NCI-H2227 (cell line): ENCODE measurements around the gene FSCN2.

Experiments used
- DNase-seq: peaks from one replicate; lab custom pipeline; 2025; ENCODE audit not compliant: unreplicated experiment; lab: John Stamatoyannopoulos, UW

The FSCN2 gene

DNA sequence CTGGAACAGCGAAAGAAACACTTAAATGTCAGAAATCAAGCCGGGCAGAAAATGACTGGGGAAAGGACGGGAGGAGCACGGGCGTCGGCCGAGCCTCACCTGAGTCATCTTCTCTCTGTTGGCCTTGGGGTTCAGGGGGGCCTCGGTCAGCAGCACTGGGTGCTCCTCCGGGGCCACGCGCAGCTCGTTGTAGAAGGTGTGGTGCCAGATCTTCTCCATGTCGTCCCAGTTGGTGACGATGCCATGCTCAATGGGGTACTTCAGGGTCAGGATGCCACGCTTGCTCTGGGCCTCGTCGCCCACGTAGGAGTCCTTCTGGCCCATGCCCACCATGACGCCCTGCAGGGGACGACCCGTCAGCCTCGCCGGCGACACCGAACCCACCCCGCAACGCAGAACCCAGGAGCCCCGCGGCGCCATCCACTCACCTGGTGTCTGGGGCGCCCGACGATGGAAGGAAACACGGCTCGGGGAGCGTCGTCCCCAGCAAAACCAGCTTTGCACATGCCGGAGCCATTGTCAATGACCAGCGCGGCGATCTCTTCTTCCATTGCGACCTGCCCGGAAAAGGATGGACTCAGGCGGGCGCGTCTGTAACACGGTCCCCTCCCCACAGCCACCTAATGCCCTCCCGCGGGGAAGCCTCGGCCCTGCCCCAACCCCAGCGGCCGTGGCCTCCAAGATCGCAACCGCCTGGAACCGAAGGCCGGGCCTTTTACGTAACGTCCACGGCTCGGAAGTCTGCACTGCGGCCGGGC, 16.2 kb upstream of the FSCN2 start:
- DNase-seq = no peak

DNA sequence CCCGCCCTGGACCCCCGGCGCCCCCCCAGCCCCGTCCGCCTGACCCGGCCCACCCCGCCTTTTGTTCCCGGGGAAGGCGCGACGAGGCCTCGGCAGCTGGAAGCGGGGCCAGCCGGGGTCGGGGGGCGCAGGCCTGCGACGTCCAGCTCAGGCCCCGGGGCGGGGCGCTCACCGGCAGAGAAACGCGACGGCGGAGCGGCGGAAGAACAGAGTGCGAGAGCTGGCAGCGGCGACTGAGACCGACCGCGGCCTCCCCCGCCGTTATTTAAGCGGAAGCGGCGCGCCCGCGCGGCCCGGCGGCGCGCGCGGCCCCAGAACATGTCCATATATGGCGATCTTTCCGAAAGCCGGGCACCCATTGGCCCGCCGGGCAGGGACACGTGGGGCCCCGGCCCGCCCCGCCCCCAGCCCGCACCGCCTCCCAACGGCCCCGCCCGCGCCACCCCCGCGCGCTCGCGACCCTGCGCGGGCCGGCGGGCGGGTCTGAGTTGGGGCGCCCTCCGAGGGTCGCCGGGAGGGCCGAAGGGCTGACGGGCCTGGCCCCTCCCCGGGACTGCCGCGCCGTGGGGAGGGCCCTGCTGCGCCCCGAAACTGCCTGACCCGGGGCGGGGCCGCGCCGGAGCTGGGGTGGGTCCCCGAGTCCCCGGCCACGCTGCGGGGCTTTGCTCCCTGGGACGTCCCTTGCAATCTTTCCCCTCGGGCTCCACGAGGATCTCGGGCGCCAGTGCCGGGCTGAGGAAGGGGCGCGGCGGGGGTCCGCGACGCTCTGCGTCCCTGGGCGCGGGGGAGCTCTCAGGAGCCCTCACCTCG, 15.4 kb upstream of the FSCN2 start, which contains the start of gene ACTG1:
TSS of gene ACTG1 (minus strand) at position 238 of the 810 bp plus-strand sequence. CDS start 445 bp downstream, outside the sequence.
- peak; percentile 95 for DNase-seq

DNA sequence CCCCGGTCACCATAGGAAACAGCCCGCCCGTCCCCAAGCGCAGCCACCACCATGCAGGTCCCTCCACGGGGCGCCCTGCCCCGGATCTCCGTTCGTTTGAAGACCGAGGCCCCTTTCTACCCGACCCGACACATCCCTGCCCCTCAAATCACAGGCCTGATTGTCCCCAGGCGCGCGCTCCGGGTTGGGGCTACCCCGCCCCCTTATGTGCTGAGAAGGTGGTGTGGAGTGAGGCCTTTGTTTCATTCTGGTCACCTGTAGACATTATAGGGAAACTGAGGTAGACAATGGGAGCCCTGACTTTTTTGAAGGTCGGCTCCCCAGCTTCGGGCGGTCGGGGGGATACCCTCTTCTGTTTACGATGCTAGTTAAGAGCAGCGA, 14.8 kb upstream of the FSCN2 start:
- DNase-seq = peak; percentile 80

DNA sequence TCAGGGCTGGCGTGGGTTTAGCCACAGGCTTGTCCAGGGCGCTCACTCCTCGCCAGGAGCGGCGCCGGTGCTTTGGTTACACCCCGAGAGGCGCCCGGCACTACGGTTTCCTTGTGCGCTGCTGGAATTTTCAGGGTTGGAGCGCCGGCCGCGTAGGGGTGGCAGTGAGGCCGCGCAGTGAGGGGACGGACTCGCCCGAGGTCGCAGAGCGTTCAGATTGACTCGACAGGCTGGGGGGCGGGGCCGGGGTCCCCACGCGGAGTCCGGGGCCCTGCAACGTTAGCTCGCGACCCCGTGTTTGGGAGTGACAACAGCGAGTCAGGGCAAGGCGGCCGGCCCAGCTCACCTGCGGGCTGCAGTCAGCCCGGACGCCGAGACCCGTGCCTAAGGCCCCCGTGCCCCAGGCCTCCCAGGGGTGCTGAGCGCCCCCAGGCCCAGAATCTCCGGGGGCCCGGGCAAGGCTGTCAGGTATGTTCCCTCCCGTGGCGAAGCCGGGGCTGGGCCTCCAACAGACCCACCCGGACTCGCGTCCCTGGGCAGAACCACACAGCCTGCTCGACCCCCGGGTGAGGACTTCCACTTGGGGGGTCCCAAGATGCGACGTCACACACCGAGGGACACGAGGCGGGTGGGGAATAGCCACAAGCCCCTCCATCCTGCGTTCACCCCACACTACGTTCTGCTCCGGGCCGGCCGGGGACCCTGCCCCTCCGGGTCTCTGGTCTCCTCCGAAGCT, 14.3 kb upstream of the FSCN2 start:
- peak; percentile 76 for DNase-seq

DNA sequence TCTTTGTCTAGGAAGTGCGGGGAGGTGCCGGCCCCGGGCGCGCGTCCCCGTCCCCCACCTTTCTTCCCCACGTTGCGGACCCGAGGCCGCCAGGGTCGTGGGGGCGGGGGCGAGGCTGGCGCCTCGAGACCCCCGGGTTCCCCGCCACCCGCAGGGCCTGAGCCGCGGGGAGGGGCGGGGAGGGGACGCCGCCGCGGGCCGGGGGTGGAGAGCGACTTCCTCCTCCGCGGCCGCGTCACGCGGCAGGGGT, 13.8 kb upstream of the FSCN2 start:
- DNase-seq = no peak

DNA sequence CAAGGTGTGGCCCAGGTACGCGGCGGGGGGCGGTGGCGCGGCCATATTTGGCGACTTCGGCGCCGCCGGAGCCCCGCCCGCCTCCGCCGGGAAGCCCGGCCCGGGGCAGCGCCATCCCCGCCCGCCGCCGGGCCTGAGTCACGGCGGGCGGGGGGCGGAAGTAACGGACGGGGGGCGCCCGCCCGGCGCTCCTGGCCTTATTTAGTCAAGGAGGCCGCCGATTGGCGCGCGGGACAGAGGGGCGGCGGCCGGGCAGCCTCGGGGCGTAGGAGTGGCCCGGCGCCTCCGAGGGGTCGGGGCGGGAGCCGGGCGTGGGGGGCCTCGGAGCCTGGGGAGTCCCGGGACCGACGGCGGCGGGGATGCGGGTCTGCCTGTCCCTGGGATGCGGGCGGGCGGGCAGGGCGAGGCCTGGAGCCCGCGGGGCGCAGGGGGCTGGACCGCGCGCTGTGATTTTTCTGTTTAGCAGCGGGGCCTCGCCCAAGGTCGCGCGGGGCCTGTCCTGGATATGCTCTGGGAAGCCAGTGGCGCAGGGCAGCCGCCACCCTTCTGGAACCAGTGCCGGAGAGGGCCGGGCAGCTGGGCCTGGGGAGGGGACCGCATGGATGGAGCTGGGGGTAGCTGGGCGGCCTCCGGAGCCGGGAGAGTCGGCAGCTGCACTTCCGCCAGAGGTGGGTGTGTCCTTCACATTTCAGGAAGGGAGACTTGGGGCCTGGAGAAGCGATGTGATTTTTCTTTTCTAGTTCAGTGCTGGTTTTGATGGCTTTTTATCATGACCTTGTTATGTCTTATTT, 13.2 kb upstream of the FSCN2 start:
- peak; percentile 83 for DNase-seq

DNA sequence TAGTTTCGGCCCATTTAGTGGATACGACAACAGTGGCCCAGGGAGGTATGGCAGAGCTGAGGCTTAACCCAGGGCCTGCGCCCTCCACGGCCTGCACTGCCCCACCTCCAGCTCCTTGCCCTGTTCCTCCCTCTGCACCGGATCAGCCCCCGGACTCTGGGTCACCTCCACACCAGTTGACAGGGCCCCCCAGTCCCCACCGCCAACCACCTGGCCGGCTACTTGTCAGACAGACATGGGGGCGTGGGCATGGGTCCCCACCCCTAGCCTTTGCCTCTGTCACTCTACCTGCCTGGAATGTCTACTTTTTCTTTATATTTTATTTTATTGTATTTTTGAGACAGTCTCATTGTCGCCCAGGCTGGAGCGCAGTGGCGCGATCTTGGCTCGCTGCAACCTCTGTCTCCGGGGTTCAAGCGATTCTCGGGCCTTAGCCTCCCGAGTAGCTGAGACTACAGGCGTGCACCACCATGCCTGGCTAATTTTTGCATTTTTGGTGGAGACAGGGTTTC, 12.6 kb upstream of the FSCN2 start:
- DNase-seq = no peak

DNA sequence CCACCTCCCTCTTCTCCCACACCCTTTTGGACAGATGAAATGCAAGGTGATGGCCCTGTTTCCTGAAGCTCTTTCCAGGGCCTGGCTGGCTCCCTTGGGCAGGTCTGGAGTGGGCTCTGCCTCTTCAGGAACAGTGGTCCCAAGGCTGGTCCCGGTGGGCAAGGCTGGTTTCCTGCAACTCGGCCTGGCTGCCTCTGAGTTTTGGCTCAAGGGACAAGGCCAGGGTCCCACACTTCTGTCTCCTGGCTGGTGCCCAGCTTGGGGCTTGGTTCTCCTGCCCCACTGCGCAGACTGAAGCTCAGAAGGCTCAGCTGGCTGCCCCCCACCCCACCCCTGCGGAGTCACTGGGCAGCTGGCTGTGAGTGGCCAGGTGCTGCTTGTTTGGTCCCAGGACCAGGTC, 11.7 kb upstream of the FSCN2 start:
- no peak for DNase-seq

DNA sequence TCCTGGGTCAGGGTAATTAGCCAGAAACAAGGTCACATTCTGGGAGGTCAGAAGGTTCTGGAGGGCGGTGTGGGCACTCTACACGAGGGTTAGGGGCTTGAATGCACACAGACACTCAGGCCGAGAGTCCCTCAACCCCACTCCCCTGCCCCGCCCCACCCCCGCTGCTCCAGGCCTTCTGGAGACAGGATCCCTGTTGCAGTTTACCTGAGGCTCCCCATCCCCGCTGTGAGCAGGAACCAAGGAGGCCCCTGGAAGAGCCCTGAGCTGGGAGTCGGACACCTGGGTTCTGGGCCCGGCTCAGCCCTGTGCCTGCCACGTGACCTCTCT, 11.2 kb upstream of the FSCN2 start:
- no peak for DNase-seq

DNA sequence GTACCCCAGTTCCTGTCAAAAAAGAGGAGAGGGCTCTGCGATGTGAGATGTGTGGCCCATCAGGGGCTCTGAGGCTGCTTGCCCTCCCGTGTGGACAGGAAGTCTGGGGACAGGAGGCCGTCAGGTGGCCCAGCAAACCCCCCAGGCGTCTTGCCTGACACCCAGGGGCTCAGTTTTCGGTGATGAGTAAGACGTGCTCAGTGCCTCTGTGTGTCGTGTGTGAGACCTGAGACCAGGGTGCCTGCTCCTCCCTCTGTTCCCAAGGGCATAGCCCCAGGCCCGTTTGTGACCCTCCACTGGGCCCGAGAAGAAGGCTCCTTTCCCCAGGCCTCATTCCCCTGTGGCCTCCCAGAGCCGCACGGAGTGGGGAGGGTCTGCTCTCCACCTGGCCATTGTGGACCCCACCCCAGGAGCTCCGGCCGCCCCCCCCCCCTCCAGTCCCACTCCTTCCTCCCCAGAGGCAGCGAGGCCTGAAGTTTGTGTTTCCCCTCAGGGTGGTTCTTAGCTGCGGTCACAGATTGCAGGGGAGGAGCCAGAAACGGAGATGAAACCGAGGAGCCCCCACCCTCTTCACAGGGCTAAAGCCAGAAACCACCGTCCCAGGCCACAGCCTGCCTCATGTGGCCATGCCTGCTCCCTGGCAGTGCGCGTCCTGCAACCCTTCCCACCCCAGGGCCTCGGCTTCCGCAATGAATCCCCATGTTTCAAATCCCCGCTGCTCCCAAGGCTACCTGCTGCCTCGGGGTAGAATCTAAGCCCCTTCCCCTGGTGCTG, 10.7 kb upstream of the FSCN2 start:
- no peak for DNase-seq

DNA sequence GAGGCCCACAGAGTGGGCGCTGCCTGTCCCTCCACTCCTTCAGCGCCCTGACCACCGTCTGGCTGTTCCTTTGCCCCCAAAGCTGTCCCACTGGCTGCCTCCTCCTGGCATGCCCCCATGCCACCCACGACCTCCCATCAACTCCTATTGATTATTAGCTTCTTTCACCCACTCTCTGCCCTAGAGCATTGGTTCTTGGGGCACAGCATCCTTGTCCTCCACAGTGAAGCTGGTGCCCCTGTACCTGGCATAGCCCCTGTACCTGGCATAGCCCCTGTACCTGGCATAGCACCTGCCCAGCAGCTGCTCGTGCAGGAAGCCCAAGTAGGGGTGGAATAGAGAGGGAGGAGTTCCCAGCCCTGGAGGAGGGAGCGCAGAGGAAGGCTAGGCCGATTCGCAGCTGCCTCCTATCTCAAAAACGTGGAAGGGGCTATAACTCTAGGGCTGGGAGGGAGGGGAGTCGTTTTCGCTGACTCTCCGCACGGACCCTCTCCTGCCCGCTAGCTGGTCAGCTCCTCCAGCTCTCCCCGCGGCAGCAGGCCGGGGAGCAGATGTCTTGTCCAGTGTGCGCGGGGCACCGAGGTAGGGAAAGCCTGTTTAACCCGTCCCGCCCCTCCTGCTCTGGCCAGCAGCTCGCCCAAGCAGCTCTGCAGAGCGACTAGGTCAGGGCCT, 9.9 kb upstream of the FSCN2 start:
- DNase-seq = no peak

DNA sequence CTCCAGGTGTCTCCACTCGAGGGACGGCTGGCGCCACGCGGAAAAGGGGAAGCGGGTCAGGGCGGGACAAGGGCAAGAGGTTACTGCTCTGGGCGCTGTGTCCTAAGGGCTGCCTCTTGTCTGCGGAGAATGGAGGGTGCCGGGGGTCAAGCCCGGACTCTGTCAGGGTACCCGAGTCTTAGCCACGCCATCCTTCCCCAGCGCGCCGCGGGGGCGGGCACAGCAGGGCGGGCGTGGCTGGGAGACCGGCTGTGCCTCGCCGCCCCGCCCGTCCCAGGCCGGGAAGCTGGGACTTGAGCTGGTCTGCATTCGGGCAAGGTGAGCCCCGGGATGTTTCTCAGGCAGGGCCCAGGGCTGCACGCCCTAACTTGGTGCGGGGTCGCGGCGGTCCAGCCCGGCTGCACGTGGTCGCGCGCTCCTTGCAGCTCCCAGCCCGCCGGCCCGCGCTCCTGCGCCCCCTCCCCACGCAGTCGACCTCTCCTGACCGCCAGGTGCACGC, 9.3 kb upstream of the FSCN2 start:
- peak; percentile 45 for DNase-seq

DNA sequence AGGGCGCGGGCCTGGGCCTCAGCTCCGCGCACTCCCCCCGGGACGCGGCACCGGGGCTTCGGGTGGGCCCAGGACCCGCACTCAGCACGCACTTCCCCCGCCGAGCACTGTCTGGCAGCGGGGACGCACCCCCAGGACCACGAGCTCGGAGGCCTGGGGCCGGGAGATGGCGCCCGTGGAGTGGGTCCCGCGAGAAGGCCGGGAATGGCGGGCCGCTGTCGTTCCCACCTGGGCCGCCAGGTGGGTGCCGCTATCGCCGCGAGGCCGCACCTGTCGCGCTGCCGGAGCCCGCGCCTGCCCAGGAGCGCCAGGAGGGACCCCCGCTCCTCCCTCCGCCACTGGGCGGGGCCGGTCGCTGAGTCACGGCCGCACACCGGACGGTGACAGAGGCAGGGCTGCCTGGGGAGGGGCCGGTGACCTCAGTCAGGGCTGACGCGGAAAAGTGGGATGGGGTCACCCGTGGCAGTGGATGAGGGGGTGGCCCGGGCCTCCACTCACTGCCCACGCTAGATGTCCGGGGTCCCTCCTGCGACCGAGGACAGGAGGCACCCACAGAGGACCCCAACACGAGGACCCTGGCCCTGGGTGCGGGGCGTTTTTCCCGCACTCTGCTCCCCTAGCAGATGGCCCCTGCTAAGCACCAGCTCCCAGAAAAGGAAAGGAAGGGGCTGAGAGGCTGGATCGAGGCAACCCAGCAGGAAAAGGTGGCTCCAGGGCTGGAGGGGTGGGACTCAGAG, 8.7 kb upstream of the FSCN2 start:
- DNase-seq = peak; percentile 58

DNA sequence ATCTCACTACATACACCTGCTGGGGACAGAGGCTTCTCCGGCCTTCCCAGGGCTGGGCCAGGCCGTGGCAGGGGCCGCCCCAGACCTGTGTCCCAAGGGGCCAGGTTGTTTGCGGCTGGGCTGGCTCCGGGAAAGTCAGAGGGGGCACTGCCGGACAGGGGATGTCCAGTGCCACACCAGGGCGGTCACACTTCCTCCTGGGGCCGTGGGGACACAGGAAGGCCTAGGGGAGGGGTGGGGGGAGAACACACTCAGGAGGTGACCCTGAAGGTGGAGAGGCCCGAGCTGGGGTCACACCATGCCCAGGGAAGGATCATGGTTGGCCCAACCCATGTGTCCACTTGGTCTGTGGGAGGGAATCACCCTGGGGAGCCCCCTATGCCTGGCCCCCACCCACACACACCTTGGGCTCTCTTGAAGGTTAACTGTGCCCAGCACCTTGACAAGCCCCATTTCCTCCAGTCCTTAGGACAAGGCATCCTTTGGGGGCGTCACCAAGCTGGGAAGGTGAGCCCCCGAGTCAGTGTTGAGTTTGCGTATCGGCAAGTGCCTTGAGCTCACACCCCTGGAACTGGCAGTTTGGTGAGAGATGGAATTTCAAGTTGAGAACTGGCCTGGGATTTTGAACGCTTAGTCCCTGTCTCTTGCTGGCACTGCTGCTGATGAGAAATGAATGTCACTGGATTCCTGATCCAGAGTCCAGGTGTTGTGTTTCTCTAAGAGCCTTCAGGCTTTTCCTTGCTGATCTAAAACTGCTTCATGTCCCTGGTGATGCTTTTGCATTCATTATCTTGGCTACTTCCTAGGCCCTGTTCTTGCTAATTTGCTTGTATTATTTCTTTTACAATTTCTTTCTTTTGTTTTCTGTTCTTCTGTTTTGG, 7.9 kb upstream of the FSCN2 start:
- no peak for DNase-seq

DNA sequence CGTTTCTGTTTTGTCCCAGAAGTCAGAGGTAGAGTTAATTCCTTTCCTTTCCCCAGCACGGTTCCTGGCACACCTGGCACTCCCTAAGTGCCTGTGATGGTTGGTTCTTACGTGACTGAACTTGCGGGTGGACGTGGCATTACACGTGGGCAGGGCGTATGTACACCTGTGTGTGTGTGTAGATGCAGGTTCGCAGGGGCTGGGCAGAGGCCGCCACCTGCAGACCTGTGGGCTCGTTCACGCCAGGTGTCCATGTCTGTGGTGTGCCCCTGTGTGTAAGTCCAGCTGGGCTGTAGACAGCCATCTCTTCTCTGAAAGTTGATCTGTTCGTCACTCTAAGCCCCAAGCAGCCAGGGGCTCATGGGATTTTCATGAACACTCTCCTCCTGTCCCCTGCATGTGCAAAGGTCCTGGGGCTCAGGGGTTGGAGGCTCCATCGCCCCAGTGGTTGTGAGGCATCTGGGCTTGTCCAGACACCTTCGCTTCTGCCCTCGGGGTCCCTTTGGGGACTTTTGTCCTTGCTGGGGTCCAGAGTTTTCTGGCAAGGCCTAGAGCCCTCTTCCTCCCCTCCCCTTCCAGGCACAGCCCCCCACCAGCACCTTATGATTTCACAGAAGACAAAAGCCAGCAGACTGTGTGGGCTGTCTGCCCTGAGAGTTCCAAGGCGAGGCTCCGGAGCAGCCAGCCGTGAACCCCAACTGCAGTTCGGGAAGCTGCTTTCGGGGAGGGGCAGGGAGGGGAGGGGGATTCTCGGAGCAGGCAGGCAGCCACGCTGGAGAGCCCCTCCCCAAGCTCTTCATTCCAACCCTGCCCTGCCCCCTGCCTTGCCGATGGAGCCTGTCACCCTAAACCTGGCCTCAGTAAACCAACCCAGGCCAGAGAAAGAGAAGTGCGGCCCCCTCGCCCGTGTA, 5.4 kb upstream of the FSCN2 start:
- DNase-seq = no peak

DNA sequence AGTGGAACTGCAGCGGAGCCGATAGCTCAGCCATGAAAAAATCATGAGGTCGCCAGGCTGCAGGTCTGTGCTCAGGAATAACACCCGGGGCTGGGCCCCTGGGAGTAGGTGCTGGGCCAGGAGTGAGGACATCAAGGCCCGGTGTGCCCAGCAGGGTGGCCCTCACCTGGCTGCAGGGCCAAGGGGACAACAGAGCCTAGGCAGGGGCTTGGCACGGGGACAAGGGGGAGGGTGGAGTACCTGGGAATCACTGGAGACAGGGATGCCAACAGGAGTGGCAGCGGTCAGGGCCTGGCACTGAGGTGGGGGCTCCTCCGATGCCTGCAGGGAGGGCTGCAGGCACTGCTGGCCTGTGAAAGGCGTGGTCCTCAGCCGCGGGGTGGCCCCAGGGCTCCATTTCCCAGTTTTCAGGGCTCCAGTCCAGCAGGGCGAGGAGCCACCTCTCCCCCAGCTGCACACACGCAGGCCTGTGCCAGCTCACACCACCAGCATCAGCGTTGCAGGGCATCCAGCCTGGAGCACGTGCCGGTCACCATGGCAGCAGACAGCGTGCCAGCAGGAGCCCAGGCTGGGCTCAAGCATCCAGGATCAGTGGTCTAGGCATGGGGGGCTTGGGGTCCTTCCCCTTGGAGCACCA, 4.7 kb upstream of the FSCN2 start:
- DNase-seq = peak; percentile 65
